ENCODE data around the gene SP140L. TPM values are rescaled to one million over a fixed set of nuclear protein-coding genes. Genes with fewer than 3 reads are reported as not detected.
A peak's percentile ranks its signal among the peaks of the same experiment; 100 is the strongest.
"Not testable (repeated sequence)": the region's sequence is repeated elsewhere in the genome, so short reads cannot be mapped to it uniquely, and the experiment has no call there.

Gene SP140L
- polyA plus RNA-seq, 1 donor from 2014 or later, result 38.9 TPM

GRCh38 chr2:230335461-230335863 lies 8.5 kb downstream of the SP140L start:
- no peaks in the 10 kb centered on the region for H3K9me3 Mint-ChIP-seq
- peaks cover 20% of the 10 kb centered on the region for H3K36me3 Mint-ChIP-seq
- peak overlapping the region in 2 of 4 donors; percentile 15 to 30 for H3K4me3 Mint-ChIP-seq
- H3K4me1 Mint-ChIP-seq, result peaks cover 29 to 54% (median 46%) of the 10 kb centered on the region in 3 donors
- H3K27me3 Mint-ChIP-seq, result no peaks in the 10 kb centered on the region
- peak overlapping the region; percentile 59 to 74 (median 59) for H3K27ac Mint-ChIP-seq

GRCh38 chr2:230335864-230336506 lies 9.0 kb downstream of the SP140L start:
- Mint-ChIP-seq H3K9me3 (no peaks in the 10 kb centered on the region), H3K36me3 (peaks cover 15% of the 10 kb centered on the region), H3K27ac (peak overlapping the region; percentile 48 to 59 (median 59)), H3K4me3 (peak overlapping the region in 2 of 4 donors; percentile 15 to 50), H3K27me3 (no peaks in the 10 kb centered on the region), H3K4me1 (peaks cover 24 to 48% (median 42%) of the 10 kb centered on the region in 3 donors)

GRCh38 chr2:230341936-230342528 lies 15.0 kb downstream of the SP140L start:
- not testable (repeated sequence) for H3K27me3 Mint-ChIP-seq, H3K27ac Mint-ChIP-seq, H3K4me3 Mint-ChIP-seq
- Mint-ChIP-seq H3K9me3 (peaks cover 8 to 35% (median 8%) of the 10 kb centered on the region in 3 donors), H3K36me3 (peaks cover 34% of the 10 kb centered on the region), H3K4me1 (peaks cover 13 to 22% (median 18%) of the 10 kb centered on the region in 3 donors)

GRCh38 chr2:230343041-230343624 lies 16.1 kb downstream of the SP140L start:
- peaks cover 8 to 35% (median 8%) of the 10 kb centered on the region in 3 donors for H3K9me3 Mint-ChIP-seq
- H3K4me1 Mint-ChIP-seq, result peaks cover 20 to 30% (median 24%) of the 10 kb centered on the region in 3 donors
- peak overlapping the region in 2 of 4 donors; percentile 8 to 37 for H3K4me3 Mint-ChIP-seq
- peak overlapping the region in 1 of 3 donors; percentile 3 for H3K27ac Mint-ChIP-seq
- H3K27me3 Mint-ChIP-seq, result not testable (repeated sequence)
- H3K36me3 Mint-ChIP-seq, result peaks cover 35% of the 10 kb centered on the region

- peak overlapping the region in 2 of 4 donors; percentile 8 to 70 for H3K4me3 Mint-ChIP-seq
- peaks cover 26 to 37% (median 30%) of the 10 kb centered on the region in 3 donors for H3K4me1 Mint-ChIP-seq
- no peaks in the 10 kb centered on the region for H3K27me3 Mint-ChIP-seq
- peaks cover 8 to 35% (median 8%) of the 10 kb centered on the region in 3 donors for H3K9me3 Mint-ChIP-seq
- peaks cover 35% of the 10 kb centered on the region for H3K36me3 Mint-ChIP-seq
- no peak overlapping the region for H3K27ac Mint-ChIP-seq
Observed at GRCh38 chr2:230343747-230344146, 16.8 kb downstream of the SP140L start.

- Mint-ChIP-seq H3K27ac (peak overlapping the region in 1 of 3 donors; percentile 41), H3K4me1 (peaks cover 36 to 51% (median 40%) of the 10 kb centered on the region in 3 donors), H3K9me3 (peaks cover 8 to 35% (median 8%) of the 10 kb centered on the region in 3 donors), H3K27me3 (no peaks in the 10 kb centered on the region), H3K4me3 (no peak overlapping the region), H3K36me3 (peaks cover 34% of the 10 kb centered on the region)
Observed at GRCh38 chr2:230346465-230346864, 19.5 kb downstream of the SP140L start.

- H3K27me3 Mint-ChIP-seq, result no peaks in the 10 kb centered on the region
- H3K27ac Mint-ChIP-seq, result peak overlapping the region in 2 of 3 donors; percentile 13 to 72
- H3K9me3 Mint-ChIP-seq, result peaks cover 8 to 35% (median 8%) of the 10 kb centered on the region in 3 donors
- peaks cover 36 to 51% (median 40%) of the 10 kb centered on the region in 3 donors for H3K4me1 Mint-ChIP-seq
- H3K36me3 Mint-ChIP-seq, result peaks cover 34% of the 10 kb centered on the region
- peak overlapping the region in 2 of 4 donors; percentile 60 to 67 for H3K4me3 Mint-ChIP-seq
Observed at GRCh38 chr2:230346921-230347533, 20.0 kb downstream of the SP140L start.

GRCh38 chr2:230347659-230348305 lies 20.8 kb downstream of the SP140L start:
- Mint-ChIP-seq H3K4me3 (peak overlapping the region in 2 of 4 donors; percentile 69 to 88), H3K27me3 (no peaks in the 10 kb centered on the region), H3K36me3 (peaks cover 31% of the 10 kb centered on the region), H3K9me3 (peaks cover 8 to 34% (median 8%) of the 10 kb centered on the region in 3 donors), H3K4me1 (peaks cover 33 to 44% (median 38%) of the 10 kb centered on the region in 3 donors), H3K27ac (peak overlapping the region; percentile 16 to 81 (median 72))

GRCh38 chr2:230348787-230349186 lies 21.8 kb downstream of the SP140L start:
- Mint-ChIP-seq H3K36me3 (peaks cover 26% of the 10 kb centered on the region), H3K27ac (peak overlapping the region in 1 of 3 donors; percentile 72), H3K4me3 (no peak overlapping the region)

GRCh38 chr2:230356084-230356483 lies 29.1 kb downstream of the SP140L start:
- Mint-ChIP-seq H3K4me1 (peaks cover 0 to 13% (median 2%) of the 10 kb centered on the region in 3 donors), H3K27ac (peak overlapping the region in 1 of 3 donors; percentile 51), H3K4me3 (no peak overlapping the region), H3K36me3 (peaks cover 12% of the 10 kb centered on the region), H3K27me3 (no peaks in the 10 kb centered on the region), H3K9me3 (no peaks in the 10 kb centered on the region)

More at GRCh38 chr2:230348787-230349186, 21.8 kb downstream of the SP140L start:
- peaks cover 6 to 27% (median 8%) of the 10 kb centered on the region in 3 donors for H3K9me3 Mint-ChIP-seq
- peaks cover 28 to 39% (median 33%) of the 10 kb centered on the region in 3 donors for H3K4me1 Mint-ChIP-seq
- H3K27me3 Mint-ChIP-seq, result no peaks in the 10 kb centered on the region

GRCh38 chr2:230358305-230358704 lies 31.3 kb downstream of the SP140L start:
- Mint-ChIP-seq H3K9me3 (no peaks in the 10 kb centered on the region), H3K36me3 (peaks cover 10% of the 10 kb centered on the region), H3K27ac (peak overlapping the region in 1 of 3 donors; percentile 33), H3K4me3 (no peak overlapping the region), H3K27me3 (no peaks in the 10 kb centered on the region), H3K4me1 (peaks cover 20 to 28% (median 21%) of the 10 kb centered on the region in 3 donors)

GRCh38 chr2:230360028-230360427 lies 33.0 kb downstream of the SP140L start:
- H3K27ac Mint-ChIP-seq, result peak overlapping the region in 2 of 3 donors; percentile 14 to 20
- H3K36me3 Mint-ChIP-seq, result peaks cover 19% of the 10 kb centered on the region
- peaks cover 0 to 2% (median 0%) of the 10 kb centered on the region in 3 donors for H3K9me3 Mint-ChIP-seq
- no peaks in the 10 kb centered on the region for H3K27me3 Mint-ChIP-seq
- H3K4me1 Mint-ChIP-seq, result peaks cover 21 to 31% (median 27%) of the 10 kb centered on the region in 3 donors
- H3K4me3 Mint-ChIP-seq, result no peak overlapping the region

- peak overlapping the region in 3 of 4 donors; percentile 1 to 63 (median 19) for H3K4me3 Mint-ChIP-seq
- peaks cover 21 to 37% (median 30%) of the 10 kb centered on the region in 3 donors for H3K4me1 Mint-ChIP-seq
- H3K27me3 Mint-ChIP-seq, result no peaks in the 10 kb centered on the region
- H3K36me3 Mint-ChIP-seq, result peaks cover 22% of the 10 kb centered on the region
- H3K27ac Mint-ChIP-seq, result peak overlapping the region; percentile 5 to 85 (median 79)
- peaks cover 0 to 2% (median 0%) of the 10 kb centered on the region in 3 donors for H3K9me3 Mint-ChIP-seq
Observed at GRCh38 chr2:230362030-230362691, 35.2 kb downstream of the SP140L start.

GRCh38 chr2:230382108-230382507 lies 55.1 kb downstream of the SP140L start:
- peaks cover 0 to 7% (median 4%) of the 10 kb centered on the region in 3 donors for H3K4me1 Mint-ChIP-seq
- no peak overlapping the region for H3K4me3 Mint-ChIP-seq
- H3K36me3 Mint-ChIP-seq, result peaks cover 22% of the 10 kb centered on the region
- no peaks in the 10 kb centered on the region for H3K27me3 Mint-ChIP-seq
- no peaks in the 10 kb centered on the region for H3K9me3 Mint-ChIP-seq
- H3K27ac Mint-ChIP-seq, result peak overlapping the region; percentile 14 to 85 (median 50)
